GM19099 (cell line): ENCODE results near the gene NSDHL.

Source experiments
- POLR2A ChIP-seq: IDR thresholded peaks from 3 replicates; pipeline ENCODE4 v1.6.1; 2011; ENCODE audit warnings: low read depth; ENCODE audit not compliant: insufficient read length; ENCODE audit errors: extremely low read depth

NSDHL gene

GRCh38 chrX:152915541-152916241 lies 84.8 kb downstream of the NSDHL start:
- no peak for TF ChIP-seq POLR2A

GRCh38 chrX:152917656-152918579 lies 87.1 kb downstream of the NSDHL start:
- TF ChIP-seq POLR2A = no peak

- TF ChIP-seq POLR2A = no peak
Measured at GRCh38 chrX:152918707-152919106, 87.8 kb downstream of the NSDHL start.
